Lung (tissue), 12 donors: Measurements from ENCODE around the gene OGFOD1. TPM values are rescaled to one million over a fixed set of nuclear protein-coding genes. Genes with fewer than 3 reads are reported as not detected.

Experiments used
- ATAC-seq: fragments of 200-7000 bp; cut with Tn5 transposase; one replicate; pipeline ENCODE4 v1.9.1; 2020; ENCODE audit warnings: moderate number of reproducible peaks; ENCODE audit not compliant: insufficient read depth, low FRiP score
- DNase-seq, 3 donors: peaks; one replicate each; pipeline ENCODE4 v3.0.0-alpha.2; 2013 to 2017
- H3K27ac ChIP-seq, 2 donors: one replicate each; pipeline ENCODE4 v1.5.1; 2013; ENCODE audit warnings: mild to moderate bottlenecking in 2 of 2, moderate library complexity in 2 of 2, control low read depth in 1 of 2, inconsistent platforms in 1 of 2, low read depth in 1 of 2, low read length in 1 of 2
- H3K27me3 ChIP-seq, 3 donors: one replicate each; pipeline ENCODE4 v1.5.1; 2013; ENCODE audit warnings: low read length in 2 of 3; ENCODE audit not compliant: control insufficient read depth in 3 of 3, insufficient read depth in 3 of 3
- H3K36me3 ChIP-seq, 4 donors: one replicate each; pipeline ENCODE4 v1.5.1; 2013; ENCODE audit warnings: low read length in 4 of 4, mild to moderate bottlenecking in 1 of 4, moderate library complexity in 1 of 4; ENCODE audit not compliant: control insufficient read depth in 4 of 4, insufficient read depth in 4 of 4
- H3K4me1 ChIP-seq, 5 donors: one replicate each; pipeline ENCODE4 v1.5.1; 2013; ENCODE audit warnings: low read length in 5 of 5, mild to moderate bottlenecking in 2 of 5, moderate library complexity in 1 of 5; ENCODE audit not compliant: control insufficient read depth in 5 of 5, insufficient read depth in 5 of 5
- H3K4me3 ChIP-seq: one replicate; pipeline ENCODE4 v1.5.1; 2013; ENCODE audit warnings: mild to moderate bottlenecking, control low read depth, moderate library complexity
- H3K9ac ChIP-seq, 2 donors: one replicate each; pipeline ENCODE4 v1.5.1; 2013; ENCODE audit warnings: low read length in 2 of 2, control low read depth in 1 of 2; ENCODE audit not compliant: insufficient read depth in 1 of 2
- H3K9me3 ChIP-seq, 4 donors: one replicate each; pipeline ENCODE4 v1.5.1; 2013; ENCODE audit warnings: low read length in 3 of 4, mild to moderate bottlenecking in 1 of 4, moderate library complexity in 1 of 4; ENCODE audit not compliant: control insufficient read depth in 4 of 4, insufficient read depth in 3 of 4
- CTCF ChIP-seq: IDR thresholded peaks from 2 replicates; pipeline ENCODE4 v1.5.1; 2012; ENCODE audit warnings: mild to moderate bottlenecking; ENCODE audit errors: control extremely low read depth, extremely low read depth
- WGBS, 2 donors: extraction: QIAGEN DNeasy Blood & Tissue Kit; methylation state at CpG; one replicate each; pipeline ENCODE4 v1.1.7; 2013; 5-methylcytosine and 5-hydroxymethylcytosine counted together
- polyA plus RNA-seq, 2 donors: library from polyadenylated mRNA; stranded (reverse); fragments of 200-250 nt; gene quantifications; one replicate each; pipeline ENCODE4 v1.2.1, GENCODE V29; 2013
- total RNA-seq, 2 donors: library from RNA; depleted of rRNA in 1 of 2; stranded (reverse); fragments of >200 nt in 1 of 2; gene quantifications; one replicate each; pipeline ENCODE4 v1.2.1, GENCODE V29; 2014 to 2021
- donor health status: control.
- donor health status: control.
- donor health status: Bipolar disorder and iron deficiency.
- donor health status: healthy.
- donor health status: DM: yes; HTN: yes; CAD: no.

The OGFOD1 gene
- total and polyA plus RNA-seq, 4 donors = 9.1 to 36.1 (median 29.5) TPM

- H3K27me3 ChIP-seq = no peaks in the 10 kb centered on the region
- DNase-seq = no peak
- no peak overlapping the region for H3K9ac ChIP-seq
- H3K4me3 ChIP-seq = no peak overlapping the region
- peaks cover 0 to 2% (median 0%) of the 10 kb centered on the region in 5 donors for H3K4me1 ChIP-seq
- ATAC-seq = no peak
- TF ChIP-seq CTCF = no peak
- WGBS, 2 donors = 52 to 65% methylated on average over 4 of the region's 4 CpGs
- H3K27ac ChIP-seq = no peak overlapping the region
- no peaks in the 10 kb centered on the region for H3K9me3 ChIP-seq
- H3K36me3 ChIP-seq = peaks cover 14 to 39% (median 18%) of the 10 kb centered on the region in 4 donors
Measured at GRCh38 chr16:56409195-56409594, 42.2 kb upstream of the OGFOD1 start.

- DNase-seq = no peak
- Histone ChIP-seq H3K9ac (no peak overlapping the region), H3K4me1 (peaks cover 0 to 9% (median 0%) of the 10 kb centered on the region in 5 donors), H3K36me3 (peaks cover 12 to 32% (median 14%) of the 10 kb centered on the region in 4 donors), H3K4me3 (no peak overlapping the region), H3K9me3 (no peaks in the 10 kb centered on the region), H3K27me3 (no peaks in the 10 kb centered on the region), H3K27ac (no peak overlapping the region)
- WGBS, 2 donors = 91 to 97% methylated on average over 5 of the region's 5 CpGs
- ATAC-seq = no peak
- TF ChIP-seq CTCF = no peak
Measured at GRCh38 chr16:56411123-56411522, 40.2 kb upstream of the OGFOD1 start.

GRCh38 chr16:56411624-56412023 lies 39.7 kb upstream of the OGFOD1 start:
- no peak overlapping the region for H3K27ac ChIP-seq
- TF ChIP-seq CTCF = no peak
- H3K4me1 ChIP-seq = peaks cover 0 to 9% (median 0%) of the 10 kb centered on the region in 5 donors
- no peaks in the 10 kb centered on the region for H3K27me3 ChIP-seq
- H3K9ac ChIP-seq = no peak overlapping the region
- no peak for ATAC-seq
- no peaks in the 10 kb centered on the region for H3K9me3 ChIP-seq
- no peak for DNase-seq
- no peak overlapping the region for H3K4me3 ChIP-seq
- 93 to 98% methylated on average over 2 of the region's 2 CpGs for WGBS, 2 donors
- peaks cover 12 to 32% (median 14%) of the 10 kb centered on the region in 4 donors for H3K36me3 ChIP-seq

GRCh38 chr16:56413381-56413780 lies 38.0 kb upstream of the OGFOD1 start:
- no peak for ATAC-seq
- no peak overlapping the region for H3K9ac ChIP-seq
- WGBS, 2 donors = 84 to 90% methylated on average over 5 of the region's 5 CpGs
- DNase-seq = no peak
- no peak overlapping the region for H3K27ac ChIP-seq
- TF ChIP-seq CTCF = no peak
- no peak overlapping the region for H3K4me3 ChIP-seq
- H3K27me3 ChIP-seq = no peaks in the 10 kb centered on the region
- peaks cover 0 to 9% (median 1%) of the 10 kb centered on the region in 5 donors for H3K4me1 ChIP-seq
- H3K36me3 ChIP-seq = peaks cover 5 to 26% (median 10%) of the 10 kb centered on the region in 4 donors
- no peaks in the 10 kb centered on the region for H3K9me3 ChIP-seq
